K562 (cell line): ENCODE measurements around the gene EGFR. TPM values are rescaled to one million over a fixed set of nuclear protein-coding genes. Genes with fewer than 3 reads are reported as not detected.

ENCODE experiments used
- ATAC-seq: fragments of 200-7000 bp; cut with Tn5 transposase; 3 replicates; pipeline ENCODE4 v1.9.1; 2020; ENCODE audit warnings: moderate library complexity
- BruUV-seq: library from RNA; stranded (reverse); fragments of 400-500 nt; replicated peaks from 2 replicates; lab custom pipeline; 2021; lab: Mats Ljungman, UMichigan
- CTCF ChIA-PET: fragments of 300-600 bp; formaldehyde crosslinking; extraction: SDS; loops from one replicate; lab custom pipeline; 2021; ENCODE audit warnings: low intra/inter-chr PET ratio; lab: Yijun Ruan, JAX
- POLR2A ChIA-PET: fragments of 300-600, 350-650 bp; sonication (Branson Sonifier 250); formaldehyde crosslinking; extraction: SDS; loops from one replicate; lab custom pipeline; 2021; ENCODE audit warnings: antibody characterized with exemption, inconsistent platforms; lab: Yijun Ruan, JAX
- DNase-seq, 4 experiments: peaks; one replicate each; pipeline versions ENCODE4 v3.0.0 to v3.0.0-alpha.2; 2011 to 2018; ENCODE audit warnings: low spot score in 3 of 4, mixed read lengths in 3 of 4; ENCODE audit errors: extremely low read depth in 1 of 4
- FAIRE-seq: peaks from 2 replicates; lab custom pipeline; 2011; peaks lifted over from hg19 to GRCh38; lab: Jason Lieb, UNC
- H2AFZ ChIP-seq: 2 replicates; pipeline ENCODE4 v1.6.0; 2011; ENCODE audit warnings: low read depth, low read length, control low read depth, inconsistent platforms
- H3K27ac ChIP-seq: fragments of 200-600 bp; 3 replicates; pipeline ENCODE4 v1.8.0; 2011; ENCODE audit warnings: low read depth, mild to moderate bottlenecking, control low read depth, inconsistent platforms, low read length, moderate library complexity, mixed read lengths; ENCODE audit errors: extremely low read depth
- H3K27me3 ChIP-seq, 2 experiments: fragments of 300-600 bp in 1 of 2; 2 replicates in 1 of 2; 3 replicates in 1 of 2; pipeline versions ENCODE4 v1.6.0 to v1.8.0; 2011; ENCODE audit warnings: inconsistent platforms in 2 of 2, low read length in 2 of 2, mild to moderate bottlenecking in 1 of 2, mixed read lengths in 1 of 2, moderate library complexity in 1 of 2; ENCODE audit not compliant: control insufficient read depth in 2 of 2, insufficient read depth in 2 of 2
- H3K36me3 ChIP-seq: fragments of 300-600 bp; 3 replicates; pipeline ENCODE4 v1.8.0; 2011; ENCODE audit warnings: mild to moderate bottlenecking, low read length, inconsistent platforms; ENCODE audit not compliant: control insufficient read depth, insufficient read depth
- H3K4me1 ChIP-seq, 2 experiments: fragments of 200-600 bp in 1 of 2; replicated peaks in 1 of 2; 2 replicates in 1 of 2; 3 replicates in 1 of 2; pipeline versions ENCODE4 v1.5.1 to v1.8.0; 2011; ENCODE audit warnings: inconsistent platforms in 2 of 2, low read length in 2 of 2, mild to moderate bottlenecking in 1 of 2, mixed read lengths in 1 of 2, moderate library complexity in 1 of 2; ENCODE audit not compliant: control insufficient read depth in 2 of 2, insufficient read depth in 2 of 2
- H3K4me2 ChIP-seq: 2 replicates; pipeline ENCODE4 v1.6.1; 2011; ENCODE audit warnings: low read length, control low read depth, inconsistent platforms, mixed read lengths; ENCODE audit not compliant: insufficient read depth
- H3K4me3 ChIP-seq: fragments of 200-600 bp; sonication (generic), shearing (Covaris generic); 2 replicates; pipeline ENCODE4 v1.5.1; 2016; ENCODE audit warnings: control low read depth, inconsistent platforms
- H3K79me2 ChIP-seq: fragments of 200-600 bp; 3 replicates; pipeline ENCODE4 v1.8.0; 2011; ENCODE audit warnings: low read length, inconsistent platforms; ENCODE audit not compliant: control insufficient read depth, insufficient read depth
- H3K9ac ChIP-seq, 2 experiments: 2 replicates each; pipeline versions ENCODE4 v1.6.0 to v1.6.1; 2011; ENCODE audit warnings: low read depth in 2 of 2, low read length in 2 of 2, control low read depth in 1 of 2, inconsistent platforms in 1 of 2, mild to moderate bottlenecking in 1 of 2, mixed read lengths in 1 of 2; ENCODE audit not compliant: insufficient read depth in 1 of 2
- H3K9me1 ChIP-seq: one replicate; pipeline ENCODE4 v1.6.0; 2011; ENCODE audit warnings: inconsistent platforms, mild to moderate bottlenecking, low read length, moderate library complexity; ENCODE audit not compliant: control insufficient read depth, insufficient read depth
- H3K9me3 ChIP-seq: replicated peaks from 2 replicates; pipeline ENCODE4 v1.5.1; 2011; ENCODE audit warnings: low read depth, low read length, inconsistent platforms; ENCODE audit not compliant: control insufficient read depth, insufficient read depth
- H4K20me1 ChIP-seq: replicated peaks from 2 replicates; pipeline ENCODE4 v1.6.1; 2011; ENCODE audit warnings: low read length, inconsistent platforms, mixed read lengths; ENCODE audit not compliant: control insufficient read depth, insufficient read depth
- ELF2 ChIP-seq: fragments of 250-450 bp; sonication (Bioruptor Pico); IDR thresholded peaks from 2 replicates; pipeline ENCODE4 v1.5.0; 2021; ENCODE audit warnings: mild to moderate bottlenecking
- HNRNPH1 ChIP-seq: fragments of 200-400 bp; formaldehyde crosslinking; optimal IDR thresholded peaks from 2 replicates; pipeline ENCODE3; 2017; ENCODE audit warnings: low read depth, mild to moderate bottlenecking, low read length, moderate library complexity
- JUND ChIP-seq, 2 experiments: IDR thresholded peaks; 2 replicates in 1 of 2; 3 replicates in 1 of 2; pipeline ENCODE4 v1.6.1; 2011; ENCODE audit warnings: borderline replicate concordance in 2 of 2, low read depth in 2 of 2, low read length in 2 of 2, improper control_type of control experiment in 1 of 2, missing biosample characterization in 1 of 2, missing genetic modification characterization in 1 of 2, missing genetic modification reagents in 1 of 2
- NCOR1 ChIP-seq: fragments of 450-650 bp; IDR thresholded peaks from 2 replicates; pipeline ENCODE4 v1.6.1; 2016; ENCODE audit warnings: mild to moderate bottlenecking, moderate library complexity
- NFXL1 ChIP-seq: fragments of 450-650 bp; formaldehyde crosslinking; IDR thresholded peaks from 2 replicates; pipeline ENCODE4 v1.4.0; 2021; ENCODE audit warnings: mild to moderate bottlenecking
- POLR2G ChIP-seq: fragments of 200-400 bp; formaldehyde crosslinking; IDR thresholded peaks from 2 replicates; pipeline ENCODE4 v1.6.1; 2017; ENCODE audit warnings: low read depth, mild to moderate bottlenecking, antibody characterized with exemption, low read length, moderate library complexity
- RBM14 ChIP-seq: fragments of 200-400 bp; formaldehyde crosslinking; IDR thresholded peaks from 2 replicates; pipeline ENCODE4 v1.6.1; 2018; ENCODE audit warnings: low read depth, mild to moderate bottlenecking, low read length, moderate library complexity, borderline replicate concordance; ENCODE audit not compliant: insufficient read depth
- SETDB1 ChIP-seq: IDR thresholded peaks from one replicate; pipeline ENCODE4 v1.6.1; 2012; ENCODE audit warnings: low read length, control low read depth, inconsistent platforms
- SP2 ChIP-seq: IDR thresholded peaks from 2 replicates; pipeline ENCODE4 v1.6.1; 2011; ENCODE audit warnings: mild to moderate bottlenecking, low read depth, low read length, moderate library complexity; ENCODE audit not compliant: poor library complexity, severe bottlenecking; ENCODE audit errors: extremely low read depth
- TAF15 ChIP-seq: fragments of 200-400 bp; formaldehyde crosslinking; IDR thresholded peaks from 2 replicates; pipeline ENCODE4 v1.6.1; 2017; ENCODE audit warnings: mild to moderate bottlenecking, low read depth, low read length, moderate library complexity
- TCF7L2 ChIP-seq: fragments of 150-350 bp; IDR thresholded peaks from 2 replicates; pipeline ENCODE4 v1.6.1; 2016; ENCODE audit warnings: low read depth, mild to moderate bottlenecking, low read length, moderate library complexity
- ZBTB8A ChIP-seq: fragments of 450-650 bp; IDR thresholded peaks from 2 replicates; pipeline ENCODE4 v1.6.1; 2018; ENCODE audit warnings: mild to moderate bottlenecking, moderate library complexity; ENCODE audit not compliant: partially characterized antibody
- ZNF175 ChIP-seq: fragments of 200-800 bp; sonication (Bioruptor generic); IDR thresholded peaks from 2 replicates; pipeline ENCODE4 v1.6.1; 2016; ENCODE audit warnings: low read depth, mild to moderate bottlenecking, missing genetic modification characterization, missing compliant biosample characterization
- ZNF778 ChIP-seq: fragments of 450-650 bp; formaldehyde crosslinking; IDR thresholded peaks from 2 replicates; pipeline ENCODE4 v1.4.0; 2020; ENCODE audit warnings: mild to moderate bottlenecking, moderate library complexity
- ZSCAN32 ChIP-seq: fragments of 450-650 bp; formaldehyde crosslinking; IDR thresholded peaks from 2 replicates; pipeline ENCODE4 v1.4.0; 2020; ENCODE audit warnings: mild to moderate bottlenecking, moderate library complexity
- WGBS: fragments of 100-300 bp; shearing (Covaris generic); methylation state at CpG from one replicate; pipeline ENCODE4 v1.1.6; 2016; ENCODE audit warnings: low coverage, mixed read lengths; ENCODE audit not compliant: insufficient coverage; ENCODE audit errors: missing lambda C conversion rate; 5-methylcytosine and 5-hydroxymethylcytosine counted together
- in situ Hi-C: fragments of 300-500 bp; cut with MboI; formaldehyde crosslinking; loops from 4 replicates; pipeline ENCODE4 v1.15.0; 2018; ENCODE audit warnings: inconsistent platforms, mixed read lengths
- intact Hi-C: fragments of 100-400 bp; cut with micrococcal nuclease; formaldehyde crosslinking; loops from 2 replicates; pipeline ENCODE4 v1.14.2; 2022
- polyA plus RNA-seq, 8 experiments: library from polyadenylated mRNA; depleted of rRNA in 4 of 8; stranded (reverse) in 5 of 8; unstranded in 3 of 8; fragments of >200 nt; fragmentation: Nextera tagmentation in 2 of 8; fragmentation: Illumina TruSeq in 1 of 8; extraction: Ambion mirVana in 2 of 8; extraction: Trizol in 1 of 8; gene quantifications; 2 replicates each; pipeline versions ENCODE4 v1.2.1 to v1.2.3, GENCODE V29; 2011 to 2014; ENCODE audit warnings: inconsistent platforms in 1 of 8, missing spikeins in 1 of 8
- total RNA-seq, 7 experiments: library from RNA; depleted of rRNA in 6 of 7; stranded (reverse); fragments of >200 nt in 6 of 7; fragmentation: Illumina TruSeq in 2 of 7; extraction: Trizol in 2 of 7; gene quantifications; 2 replicates each; pipeline versions ENCODE4 v1.2.1 to v1.2.3, GENCODE V29; 2011 to 2021; ENCODE audit warnings: low replicate concordance in 1 of 7
- TF ChIP-seq, protein P1 (sequence below): fragments of 450-650 bp; formaldehyde crosslinking; IDR thresholded peaks from 2 replicates; pipeline ENCODE4 v1.4.0; 2020; ENCODE audit warnings: mild to moderate bottlenecking, moderate library complexity
- TF ChIP-seq, protein P2 (sequence below), 2 experiments: fragments of 200-800 bp in 1 of 2; sonication (Bioruptor generic) in 1 of 2; sonication (generic) in 1 of 2; formaldehyde crosslinking in 1 of 2; IDR thresholded peaks in 1 of 2; conservative IDR thresholded peaks in 1 of 2; 2 replicates each; pipeline versions ENCODE4 v1.5.0 to v1.6.1; 2016 to 2020; ENCODE audit warnings: missing compliant biosample characterization in 1 of 2, missing genetic modification characterization in 1 of 2, missing genetic modification reagents in 1 of 2

The EGFR gene
- total and polyA plus RNA-seq, 9 of the 15 experiments (the other 6 are each of a cell fraction or from before 2014, with no cell fraction given): 0.13 TPM; not detected in 8

DNA sequence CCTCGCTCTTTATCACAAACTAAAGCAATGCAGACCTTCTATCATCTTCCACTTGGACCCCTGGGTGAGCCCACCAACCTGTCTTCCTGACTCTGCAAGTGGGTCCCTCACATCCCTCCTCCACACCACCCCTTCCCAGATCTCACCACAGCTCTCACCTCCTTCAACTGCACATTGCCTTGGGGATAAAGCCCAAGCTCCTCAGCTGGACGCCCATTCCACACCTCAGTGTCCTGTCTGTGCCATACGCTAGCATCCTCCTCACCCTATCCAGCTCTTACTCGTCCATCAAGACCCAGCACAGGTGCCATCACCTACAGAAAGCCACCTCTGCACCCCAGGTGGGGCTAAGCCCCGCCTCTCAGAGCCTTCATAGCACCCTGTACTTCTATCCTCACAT lies 205.3 kb downstream of the EGFR start:
- Histone ChIP-seq H3K9me1 (no peaks in the 10 kb centered on the region), H3K9me3 (no peaks in the 10 kb centered on the region), H3K4me2 (no peak overlapping the region), H3K79me2 (no peaks in the 10 kb centered on the region), H3K36me3 (no peaks in the 10 kb centered on the region), H4K20me1 (no peaks in the 10 kb centered on the region), H3K4me3 (no peak overlapping the region), H2AFZ (no peak overlapping the region), H3K9ac (no peak overlapping the region), H3K4me1 (no peaks in the 10 kb centered on the region; a peak in 1 of 5 replicates), H3K27ac (no peak overlapping the region), H3K27me3 (peaks cover 0 to 20% of the 10 kb centered on the region in 2 experiments; a peak in 1 of 5 replicates)
- TF ChIP-seq TCF7L2: no peak
- TF ChIP-seq HNRNPH1: no peak
- TF ChIP-seq RBM14: no peak
- no peak for TF ChIP-seq TAF15
- TF ChIP-seq SETDB1: no peak
- TF ChIP-seq ELF2: no peak
- TF ChIP-seq, protein P1, sequence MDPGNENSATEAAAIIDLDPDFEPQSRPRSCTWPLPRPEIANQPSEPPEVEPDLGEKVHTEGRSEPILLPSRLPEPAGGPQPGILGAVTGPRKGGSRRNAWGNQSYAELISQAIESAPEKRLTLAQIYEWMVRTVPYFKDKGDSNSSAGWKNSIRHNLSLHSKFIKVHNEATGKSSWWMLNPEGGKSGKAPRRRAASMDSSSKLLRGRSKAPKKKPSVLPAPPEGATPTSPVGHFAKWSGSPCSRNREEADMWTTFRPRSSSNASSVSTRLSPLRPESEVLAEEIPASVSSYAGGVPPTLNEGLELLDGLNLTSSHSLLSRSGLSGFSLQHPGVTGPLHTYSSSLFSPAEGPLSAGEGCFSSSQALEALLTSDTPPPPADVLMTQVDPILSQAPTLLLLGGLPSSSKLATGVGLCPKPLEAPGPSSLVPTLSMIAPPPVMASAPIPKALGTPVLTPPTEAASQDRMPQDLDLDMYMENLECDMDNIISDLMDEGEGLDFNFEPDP (CRISPR knock-in tag): no peak
- no peak for TF ChIP-seq POLR2G
- TF ChIP-seq ZSCAN32: no peak
- TF ChIP-seq ZNF175 (CRISPR knock-in tag): no peak
- no peak for TF ChIP-seq ZBTB8A
- no peak for TF ChIP-seq JUND (IDR thresholded peaks at IDR 0.05; ENCODE audit: borderline replicate concordance, low read depth, low read length)
- TF ChIP-seq JUND (tag; IDR thresholded peaks at IDR 0.05; ENCODE audit: borderline replicate concordance, low read depth, low read length): no peak
- TF ChIP-seq NCOR1: no peak
- TF ChIP-seq, protein P2, sequence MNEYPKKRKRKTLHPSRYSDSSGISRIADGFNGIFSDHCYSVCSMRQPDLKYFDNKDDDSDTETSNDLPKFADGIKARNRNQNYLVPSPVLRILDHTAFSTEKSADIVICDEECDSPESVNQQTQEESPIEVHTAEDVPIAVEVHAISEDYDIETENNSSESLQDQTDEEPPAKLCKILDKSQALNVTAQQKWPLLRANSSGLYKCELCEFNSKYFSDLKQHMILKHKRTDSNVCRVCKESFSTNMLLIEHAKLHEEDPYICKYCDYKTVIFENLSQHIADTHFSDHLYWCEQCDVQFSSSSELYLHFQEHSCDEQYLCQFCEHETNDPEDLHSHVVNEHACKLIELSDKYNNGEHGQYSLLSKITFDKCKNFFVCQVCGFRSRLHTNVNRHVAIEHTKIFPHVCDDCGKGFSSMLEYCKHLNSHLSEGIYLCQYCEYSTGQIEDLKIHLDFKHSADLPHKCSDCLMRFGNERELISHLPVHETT (CRISPR knock-in tag; conservative IDR thresholded peaks at IDR 0.05 in 1 of 2, IDR thresholded peaks at IDR 0.05 in 1 of 2): no peak
- no peak for TF ChIP-seq NFXL1 (CRISPR knock-in tag)
- TF ChIP-seq SP2: no peak
- TF ChIP-seq ZNF778: no peak
- no peak for FAIRE-seq
- ChIA-PET CTCF (no interaction called here), POLR2A (interaction anchor here (1.2 kb wide), 1 partner anchor 8 kb away, joined by 3 read pairs; no protein-coding TSS in a partner anchor)
- BruUV-seq: no TSS peak
- ATAC-seq: no peak
- 0% methylated on average over 5 of the region's 5 CpGs for WGBS
- in situ Hi-C loops (no loop called here), intact Hi-C loops (no loop called here)
- no peak for DNase-seq
